HEK293 (cell line): Measurements from ENCODE around the gene KRTCAP2.

Source experiments
- CTCF ChIA-PET: fragments of 350-600 bp; formaldehyde crosslinking; extraction: SDS; loops from one replicate; lab custom pipeline; 2021; ENCODE audit warnings: antibody characterized with exemption; lab: Yijun Ruan, JAX
- POLR2A ChIA-PET: fragments of 300-600 bp; formaldehyde crosslinking; extraction: SDS; loops from one replicate; lab custom pipeline; 2020; ENCODE audit warnings: antibody characterized with exemption, inconsistent platforms; lab: Yijun Ruan, JAX
- H3K27ac ChIP-seq: fragments of 200-500 bp; sonication (Bioruptor generic); 2 replicates; pipeline ENCODE4 v1.5.1; 2014; ENCODE audit warnings: low read depth, low read length, control low read depth, inconsistent platforms; ENCODE audit errors: extremely low read depth
- H3K36me3 ChIP-seq, 2 experiments: fragments of 200-500 bp in 1 of 2; sonication (Bioruptor generic) in 1 of 2; 1 replicate in 1 of 2; 2 replicates in 1 of 2; pipeline ENCODE4 v1.5.1; 2014 to 2017; ENCODE audit warnings: inconsistent platforms in 2 of 2, low read length in 2 of 2; ENCODE audit not compliant: control insufficient read depth in 2 of 2, insufficient read depth in 1 of 2
- H3K4me1 ChIP-seq: fragments of 200-500 bp; sonication (Bioruptor generic); 2 replicates; pipeline ENCODE4 v1.5.1; 2014; ENCODE audit warnings: mild to moderate bottlenecking, low read length, inconsistent platforms; ENCODE audit not compliant: control insufficient read depth, insufficient read depth
- H3K4me3 ChIP-seq: 2 replicates; pipeline ENCODE4 v1.5.1; 2011; ENCODE audit warnings: low read depth, mild to moderate bottlenecking, control low read depth, low read length, moderate library complexity
- H3K9me3 ChIP-seq: fragments of 200-500 bp; sonication (Bioruptor generic); 2 replicates; pipeline ENCODE4 v1.5.1; 2014; ENCODE audit warnings: low read depth, low read length, inconsistent platforms; ENCODE audit not compliant: control insufficient read depth, insufficient read depth
- BCL11A ChIP-seq: fragments of 450-650 bp; formaldehyde crosslinking; IDR thresholded peaks from 2 replicates; pipeline ENCODE4 v1.5.1; 2016; ENCODE audit warnings: low read depth, missing biosample characterization, missing genetic modification characterization
- BCL11B ChIP-seq: fragments of 450-650 bp; formaldehyde crosslinking; IDR thresholded peaks from 2 replicates; pipeline ENCODE4 v1.5.1; 2016; ENCODE audit warnings: low read depth, missing biosample characterization, missing genetic modification characterization
- GLI2 ChIP-seq: fragments of 450-650 bp; formaldehyde crosslinking; IDR thresholded peaks from 2 replicates; pipeline ENCODE4; 2017; ENCODE audit warnings: missing biosample characterization, missing genetic modification characterization, low read depth, borderline replicate concordance
- PRDM1 ChIP-seq: fragments of 450-650 bp; formaldehyde crosslinking; IDR thresholded peaks from 2 replicates; pipeline ENCODE4; 2016; ENCODE audit warnings: missing biosample characterization, missing genetic modification characterization
- TRIM28 ChIP-seq: IDR thresholded peaks from 2 replicates; pipeline ENCODE4 v1.6.1; 2011; ENCODE audit warnings: low read length, control low read depth, borderline replicate concordance
- ZBTB17 ChIP-seq: fragments of 450-650 bp; formaldehyde crosslinking; IDR thresholded peaks from 2 replicates; pipeline ENCODE4 v1.5.1; 2016; ENCODE audit warnings: missing biosample characterization, missing genetic modification characterization
- ZBTB48 ChIP-seq: fragments of 450-650 bp; formaldehyde crosslinking; IDR thresholded peaks from 2 replicates; pipeline ENCODE4 v1.5.1; 2016; ENCODE audit warnings: missing biosample characterization, missing genetic modification characterization
- ZEB2 ChIP-seq: fragments of 450-650 bp; formaldehyde crosslinking; IDR thresholded peaks from 2 replicates; pipeline ENCODE4 v1.5.1; 2016; ENCODE audit warnings: missing biosample characterization, missing genetic modification characterization
- ZNF114 ChIP-seq: fragments of 450-650 bp; formaldehyde crosslinking; IDR thresholded peaks from 2 replicates; pipeline ENCODE4 v1.5.0; 2017; ENCODE audit warnings: missing biosample characterization, missing genetic modification characterization
- ZNF140 ChIP-seq: fragments of 450-650 bp; formaldehyde crosslinking; IDR thresholded peaks from 2 replicates; pipeline ENCODE4 v1.5.1; 2016; ENCODE audit warnings: missing biosample characterization, missing genetic modification characterization
- ZNF16 ChIP-seq: fragments of 450-650 bp; formaldehyde crosslinking; IDR thresholded peaks from 2 replicates; pipeline ENCODE4 v1.5.1; 2016; ENCODE audit warnings: low read depth, missing biosample characterization, missing genetic modification characterization
- ZNF571 ChIP-seq: fragments of 450-650 bp; formaldehyde crosslinking; IDR thresholded peaks from 2 replicates; pipeline ENCODE4 v1.5.0; 2017; ENCODE audit warnings: missing biosample characterization, missing genetic modification characterization
- ZNF623 ChIP-seq: fragments of 450-650 bp; formaldehyde crosslinking; IDR thresholded peaks from 2 replicates; pipeline ENCODE4 v1.5.1; 2016; ENCODE audit warnings: missing biosample characterization, missing genetic modification characterization
- ZSCAN23 ChIP-seq: fragments of 450-650 bp; formaldehyde crosslinking; IDR thresholded peaks from 2 replicates; pipeline ENCODE4 v1.5.1; 2016; ENCODE audit warnings: missing biosample characterization, missing genetic modification characterization
- TF ChIP-seq, protein P1 (sequence below): fragments of 450-650 bp; formaldehyde crosslinking; IDR thresholded peaks from 2 replicates; pipeline ENCODE4 v1.5.1; 2016; ENCODE audit warnings: missing biosample characterization, missing genetic modification characterization
- TF ChIP-seq, protein P2 (sequence below): fragments of 450-650 bp; formaldehyde crosslinking; IDR thresholded peaks from 2 replicates; pipeline ENCODE4 v1.5.1; 2016; ENCODE audit warnings: missing biosample characterization, missing genetic modification characterization
- TF ChIP-seq, protein P3 (sequence below): fragments of 450-650 bp; formaldehyde crosslinking; IDR thresholded peaks from 2 replicates; pipeline ENCODE4 v1.5.0; 2017; ENCODE audit warnings: missing biosample characterization, missing genetic modification characterization, borderline replicate concordance
- TF ChIP-seq, protein P4 (sequence below): fragments of 450-650 bp; formaldehyde crosslinking; IDR thresholded peaks from 2 replicates; pipeline ENCODE4 v1.5.1; 2016; ENCODE audit warnings: missing biosample characterization, missing genetic modification characterization

Gene KRTCAP2

DNA sequence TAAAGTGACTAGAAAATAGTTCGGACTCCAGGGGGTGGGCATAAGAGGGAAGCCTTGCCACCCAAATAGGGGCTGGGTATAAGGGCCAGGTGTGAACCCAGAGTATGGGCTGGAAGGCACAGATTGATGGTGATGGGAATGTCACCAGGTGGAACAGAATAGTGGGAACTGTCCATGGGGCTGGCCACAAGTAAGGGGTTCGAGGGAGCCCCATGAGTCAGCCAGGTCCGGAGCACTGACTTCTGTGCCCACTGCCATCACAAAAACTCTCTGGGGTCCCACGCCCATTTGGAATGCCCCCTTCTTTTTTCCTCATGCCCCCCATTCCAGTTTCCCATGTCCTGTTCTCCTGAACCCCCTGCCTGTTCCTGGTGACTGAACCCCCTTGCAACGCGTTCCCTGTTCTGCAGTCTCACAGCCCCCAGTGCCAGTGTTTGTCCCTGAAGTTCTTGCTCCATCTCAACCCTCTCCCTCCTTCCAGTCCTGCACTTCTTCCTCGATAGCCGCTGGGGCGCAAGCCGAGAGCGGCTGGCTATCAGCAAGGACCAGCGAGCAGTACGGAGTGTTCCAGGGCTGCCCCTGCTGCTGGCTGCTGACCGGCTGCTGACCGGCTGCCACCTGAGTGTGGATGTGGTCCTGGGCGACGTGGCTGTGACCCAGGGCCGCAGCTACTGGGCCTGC, 8.4 kb upstream of the KRTCAP2 start:
- H3K4me3 ChIP-seq, result no peak overlapping the region
- no peaks in the 10 kb centered on the region for H3K36me3 ChIP-seq
- POLR2A ChIA-PET, result interaction anchor here (0.6 kb wide), 1 partner anchor 1183 kb away, joined by 4 read pairs; no protein-coding TSS in a partner anchor
- CTCF ChIA-PET, result interaction anchor here (0.7 to 1.8 kb wide), 2 partner anchors 9 to 26 kb away, joined by 4 to 6 read pairs; partner anchors contain the start of gene KRTCAP2
- TF ChIP-seq TRIM28, result no peak
- no peak for TF ChIP-seq ZNF571 (tag by site-specific recombination)
- no peak for TF ChIP-seq GLI2 (tag by site-specific recombination)
- no peak for TF ChIP-seq ZNF114 (tag by site-specific recombination)
- TF ChIP-seq, protein P1, sequence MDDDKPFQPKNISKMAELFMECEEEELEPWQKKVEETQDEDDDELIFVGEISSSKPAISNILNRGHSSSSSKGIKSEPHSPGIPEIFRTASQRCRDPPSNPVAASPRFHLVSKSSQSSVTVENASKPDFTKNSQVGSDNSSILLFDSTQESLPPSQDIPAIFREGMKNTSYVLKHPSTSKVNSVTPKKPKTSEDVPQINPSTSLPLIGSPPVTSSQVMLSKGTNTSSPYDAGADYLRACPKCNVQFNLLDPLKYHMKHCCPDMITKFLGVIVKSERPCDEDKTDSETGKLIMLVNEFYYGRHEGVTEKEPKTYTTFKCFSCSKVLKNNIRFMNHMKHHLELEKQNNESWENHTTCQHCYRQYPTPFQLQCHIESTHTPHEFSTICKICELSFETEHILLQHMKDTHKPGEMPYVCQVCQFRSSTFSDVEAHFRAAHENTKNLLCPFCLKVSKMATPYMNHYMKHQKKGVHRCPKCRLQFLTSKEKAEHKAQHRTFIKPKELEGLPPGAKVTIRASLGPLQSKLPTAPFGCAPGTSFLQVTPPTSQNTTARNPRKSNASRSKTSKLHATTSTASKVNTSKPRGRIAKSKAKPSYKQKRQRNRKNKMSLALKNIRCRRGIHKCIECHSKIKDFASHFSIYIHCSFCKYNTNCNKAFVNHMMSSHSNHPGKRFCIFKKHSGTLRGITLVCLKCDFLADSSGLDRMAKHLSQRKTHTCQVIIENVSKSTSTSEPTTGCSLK (tag by site-specific recombination), result no peak
- H3K27ac ChIP-seq, result no peak overlapping the region
- H3K9me3 ChIP-seq, result no peaks in the 10 kb centered on the region
- H3K4me1 ChIP-seq, result no peaks in the 10 kb centered on the region

DNA sequence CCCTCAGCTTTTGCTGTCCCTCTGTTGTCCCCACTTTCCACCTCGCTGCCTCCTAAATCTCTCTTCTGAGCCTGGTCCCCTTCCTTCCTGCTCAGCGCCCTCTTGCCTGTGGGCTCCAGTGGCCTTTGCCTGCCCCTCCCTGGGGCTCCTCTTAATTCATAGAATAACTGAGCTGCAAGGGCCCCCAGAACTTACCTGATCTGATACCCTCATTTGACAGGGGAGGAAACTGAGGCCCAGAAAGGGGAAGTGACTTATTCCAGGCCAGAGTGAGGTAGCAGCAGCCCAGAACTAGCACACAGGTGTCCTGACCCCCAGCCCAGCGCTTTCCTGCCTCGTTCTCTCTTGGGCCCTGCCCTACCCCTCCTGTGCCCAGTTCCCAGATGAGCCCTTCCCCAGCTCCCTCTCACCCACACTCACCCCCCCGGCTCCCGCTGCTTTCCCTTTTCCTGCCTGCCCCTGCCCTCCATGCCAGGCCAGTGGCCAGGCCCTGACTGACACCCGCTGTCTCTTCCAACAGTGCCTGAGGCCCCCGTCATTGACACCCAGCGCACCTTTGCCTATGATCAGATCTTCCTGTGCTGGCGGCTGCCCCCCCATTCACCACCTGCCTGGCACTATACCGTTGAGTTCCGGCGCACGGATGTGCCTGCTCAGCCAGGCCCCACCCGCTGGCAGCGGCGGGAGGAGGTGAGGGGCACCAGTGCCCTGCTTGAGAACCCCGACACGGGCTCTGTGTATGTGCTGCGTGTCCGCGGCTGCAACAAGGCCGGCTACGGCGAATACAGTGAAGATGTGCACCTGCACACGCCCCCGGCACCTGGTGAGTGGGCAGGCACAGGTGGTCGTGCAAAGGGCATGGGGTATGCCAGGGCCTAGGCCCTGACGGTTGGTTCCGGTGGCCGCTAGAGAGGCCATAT, 6.3 kb upstream of the KRTCAP2 start:
- no peak for TF ChIP-seq ZNF140
- TF ChIP-seq ZNF623, result peak; percentile 65
- no peak overlapping the region for H3K27ac ChIP-seq
- H3K36me3 ChIP-seq, result no peaks in the 10 kb centered on the region
- CTCF ChIA-PET, result interaction anchor here (1.0 to 4.3 kb wide), 2 partner anchors 14 to 94 kb away, joined by 4 to 49 read pairs; no protein-coding TSS in a partner anchor
- no peaks in the 10 kb centered on the region for H3K9me3 ChIP-seq
- no peaks in the 10 kb centered on the region for H3K4me1 ChIP-seq
- POLR2A ChIA-PET, result interaction anchor here (1.5 kb wide), 1 partner anchor 14 kb away, joined by 4 read pairs; no protein-coding TSS in a partner anchor
- H3K4me3 ChIP-seq, result no peak overlapping the region

DNA sequence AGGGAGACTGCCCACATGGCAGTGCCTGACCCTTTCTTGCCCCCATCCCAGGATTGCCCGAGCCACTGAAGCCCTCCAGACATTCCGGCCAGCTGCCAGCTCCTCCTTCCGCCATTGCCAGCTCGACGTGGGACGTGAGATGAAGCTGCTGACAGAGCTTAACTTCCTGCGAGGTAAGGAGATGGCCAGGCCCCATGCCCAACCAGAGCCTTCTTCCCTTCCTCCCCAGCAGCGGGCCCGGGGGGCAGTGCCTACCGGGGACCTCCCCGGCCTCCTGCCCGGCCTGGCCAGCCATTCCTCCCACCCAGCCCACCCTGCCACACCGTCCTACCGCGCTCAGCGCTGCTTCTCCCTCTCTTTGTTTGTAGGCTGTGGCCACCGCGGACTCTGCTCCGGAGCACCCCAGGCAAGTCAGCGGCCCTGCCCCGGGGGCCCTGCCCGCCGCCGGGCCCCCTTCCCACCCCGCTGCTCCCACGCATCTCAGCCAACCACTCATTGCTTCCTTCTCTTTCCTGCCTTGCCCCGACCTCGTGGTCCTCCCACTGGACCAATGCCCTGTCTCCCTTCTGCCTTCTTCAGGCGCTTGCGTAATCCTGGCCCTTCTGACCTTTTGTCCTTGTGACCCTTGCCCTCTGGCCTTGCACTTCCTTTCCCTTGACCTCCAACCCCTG, 5.5 kb upstream of the KRTCAP2 start:
- POLR2A ChIA-PET, result no interaction called here
- H3K27ac ChIP-seq, result no peak overlapping the region
- H3K4me1 ChIP-seq, result no peaks in the 10 kb centered on the region
- H3K4me3 ChIP-seq, result no peak overlapping the region
- H3K9me3 ChIP-seq, result no peaks in the 10 kb centered on the region
- no peaks in the 10 kb centered on the region for H3K36me3 ChIP-seq
- CTCF ChIA-PET, result interaction anchor here (0.6 to 4.3 kb wide), 3 partner anchors 15 to 83 kb away, joined by 3 to 49 read pairs (median 7); no protein-coding TSS in a partner anchor
- TF ChIP-seq ZSCAN23 (tag by site-specific recombination) (no peak), BCL11A (tag by site-specific recombination) (peak; percentile 91), ZBTB17 (tag by site-specific recombination) (no peak), BCL11B (peak; percentile 97), PRDM1 (tag by site-specific recombination) (no peak), ZEB2 (tag by site-specific recombination) (no peak), ZNF16 (no peak), ZNF623 (no peak), ZBTB48 (no peak)
- TF ChIP-seq, protein P2, sequence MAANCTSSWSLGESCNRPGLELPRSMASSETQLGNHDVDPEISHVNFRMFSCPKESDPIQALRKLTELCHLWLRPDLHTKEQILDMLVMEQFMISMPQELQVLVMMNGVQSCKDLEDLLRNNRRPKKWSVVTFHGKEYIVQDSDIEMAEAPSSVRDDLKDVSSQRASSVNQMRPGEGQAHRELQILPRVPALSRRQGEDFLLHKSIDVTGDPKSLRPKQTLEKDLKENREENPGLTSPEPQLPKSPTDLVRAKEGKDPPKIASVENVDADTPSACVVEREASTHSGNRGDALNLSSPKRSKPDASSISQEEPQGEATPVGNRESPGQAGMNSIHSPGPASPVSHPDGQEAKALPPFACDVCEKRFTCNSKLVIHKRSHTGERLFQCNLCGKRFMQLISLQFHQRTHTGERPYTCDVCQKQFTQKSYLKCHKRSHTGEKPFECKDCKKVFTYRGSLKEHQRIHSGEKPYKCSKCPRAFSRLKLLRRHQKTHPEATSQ (tag by site-specific recombination), result no peak
- TF ChIP-seq, protein P3, sequence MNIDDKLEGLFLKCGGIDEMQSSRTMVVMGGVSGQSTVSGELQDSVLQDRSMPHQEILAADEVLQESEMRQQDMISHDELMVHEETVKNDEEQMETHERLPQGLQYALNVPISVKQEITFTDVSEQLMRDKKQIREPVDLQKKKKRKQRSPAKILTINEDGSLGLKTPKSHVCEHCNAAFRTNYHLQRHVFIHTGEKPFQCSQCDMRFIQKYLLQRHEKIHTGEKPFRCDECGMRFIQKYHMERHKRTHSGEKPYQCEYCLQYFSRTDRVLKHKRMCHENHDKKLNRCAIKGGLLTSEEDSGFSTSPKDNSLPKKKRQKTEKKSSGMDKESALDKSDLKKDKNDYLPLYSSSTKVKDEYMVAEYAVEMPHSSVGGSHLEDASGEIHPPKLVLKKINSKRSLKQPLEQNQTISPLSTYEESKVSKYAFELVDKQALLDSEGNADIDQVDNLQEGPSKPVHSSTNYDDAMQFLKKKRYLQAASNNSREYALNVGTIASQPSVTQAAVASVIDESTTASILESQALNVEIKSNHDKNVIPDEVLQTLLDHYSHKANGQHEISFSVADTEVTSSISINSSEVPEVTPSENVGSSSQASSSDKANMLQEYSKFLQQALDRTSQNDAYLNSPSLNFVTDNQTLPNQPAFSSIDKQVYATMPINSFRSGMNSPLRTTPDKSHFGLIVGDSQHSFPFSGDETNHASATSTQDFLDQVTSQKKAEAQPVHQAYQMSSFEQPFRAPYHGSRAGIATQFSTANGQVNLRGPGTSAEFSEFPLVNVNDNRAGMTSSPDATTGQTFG (tag by site-specific recombination), result no peak
- TF ChIP-seq, protein P4, sequence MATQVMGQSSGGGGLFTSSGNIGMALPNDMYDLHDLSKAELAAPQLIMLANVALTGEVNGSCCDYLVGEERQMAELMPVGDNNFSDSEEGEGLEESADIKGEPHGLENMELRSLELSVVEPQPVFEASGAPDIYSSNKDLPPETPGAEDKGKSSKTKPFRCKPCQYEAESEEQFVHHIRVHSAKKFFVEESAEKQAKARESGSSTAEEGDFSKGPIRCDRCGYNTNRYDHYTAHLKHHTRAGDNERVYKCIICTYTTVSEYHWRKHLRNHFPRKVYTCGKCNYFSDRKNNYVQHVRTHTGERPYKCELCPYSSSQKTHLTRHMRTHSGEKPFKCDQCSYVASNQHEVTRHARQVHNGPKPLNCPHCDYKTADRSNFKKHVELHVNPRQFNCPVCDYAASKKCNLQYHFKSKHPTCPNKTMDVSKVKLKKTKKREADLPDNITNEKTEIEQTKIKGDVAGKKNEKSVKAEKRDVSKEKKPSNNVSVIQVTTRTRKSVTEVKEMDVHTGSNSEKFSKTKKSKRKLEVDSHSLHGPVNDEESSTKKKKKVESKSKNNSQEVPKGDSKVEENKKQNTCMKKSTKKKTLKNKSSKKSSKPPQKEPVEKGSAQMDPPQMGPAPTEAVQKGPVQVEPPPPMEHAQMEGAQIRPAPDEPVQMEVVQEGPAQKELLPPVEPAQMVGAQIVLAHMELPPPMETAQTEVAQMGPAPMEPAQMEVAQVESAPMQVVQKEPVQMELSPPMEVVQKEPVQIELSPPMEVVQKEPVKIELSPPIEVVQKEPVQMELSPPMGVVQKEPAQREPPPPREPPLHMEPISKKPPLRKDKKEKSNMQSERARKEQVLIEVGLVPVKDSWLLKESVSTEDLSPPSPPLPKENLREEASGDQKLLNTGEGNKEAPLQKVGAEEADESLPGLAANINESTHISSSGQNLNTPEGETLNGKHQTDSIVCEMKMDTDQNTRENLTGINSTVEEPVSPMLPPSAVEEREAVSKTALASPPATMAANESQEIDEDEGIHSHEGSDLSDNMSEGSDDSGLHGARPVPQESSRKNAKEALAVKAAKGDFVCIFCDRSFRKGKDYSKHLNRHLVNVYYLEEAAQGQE, result no peak
